Glutamatergic neuron (in vitro differentiated cells): ENCODE measurements around the gene SEC61A1. TPM values are rescaled to one million over a fixed set of nuclear protein-coding genes. Genes with fewer than 3 reads are reported as not detected.

Experiments
- DNase-seq: peaks from one replicate; pipeline ENCODE4 v3.0.0; 2022
- H3K27ac Mint-ChIP-seq: one replicate; pipeline ENCODE4 v1.8.0; 2020; ENCODE audit warnings: mild to moderate bottlenecking, mixed read lengths, inconsistent platforms; ENCODE audit not compliant: unreplicated experiment
- H3K27me3 Mint-ChIP-seq: one replicate; pipeline ENCODE4 v1.8.0; 2020; ENCODE audit warnings: mild to moderate bottlenecking, moderate library complexity, mixed read lengths, inconsistent platforms; ENCODE audit not compliant: unreplicated experiment
- H3K36me3 Mint-ChIP-seq: one replicate; pipeline ENCODE4 v1.8.0; 2020; ENCODE audit warnings: mild to moderate bottlenecking, mixed read lengths, inconsistent platforms; ENCODE audit not compliant: unreplicated experiment
- H3K4me1 Mint-ChIP-seq: one replicate; pipeline ENCODE4 v1.8.0; 2020; ENCODE audit warnings: mild to moderate bottlenecking, low read depth, mixed read lengths, inconsistent platforms; ENCODE audit not compliant: unreplicated experiment
- H3K4me3 Mint-ChIP-seq: one replicate; pipeline ENCODE4 v1.8.0; 2020; ENCODE audit warnings: mild to moderate bottlenecking, mixed read lengths, inconsistent platforms; ENCODE audit not compliant: unreplicated experiment
- H3K9me3 Mint-ChIP-seq: one replicate; pipeline ENCODE4 v1.8.0; 2020; ENCODE audit warnings: mild to moderate bottlenecking, moderate library complexity, mixed read lengths, inconsistent platforms; ENCODE audit not compliant: unreplicated experiment
- CTCF ChIP-seq: fragments of 200-600 bp; sonication (generic); IDR thresholded peaks from one replicate; pipeline ENCODE4 v1.5.0; 2021; ENCODE audit not compliant: partially characterized antibody, unreplicated experiment
- total RNA-seq: library from RNA; stranded (reverse); fragmentation: NEBNext Ultra II Directional; extraction: Animal tissue kit (Norgen Biotek cat#: 25700); gene quantifications from one replicate; pipeline ENCODE4 v1.2.1, GENCODE V29; 2021; ENCODE audit not compliant: unreplicated experiment

The SEC61A1 gene
- total RNA-seq, 1 donor from 2014 or later: 201 TPM

DNA sequence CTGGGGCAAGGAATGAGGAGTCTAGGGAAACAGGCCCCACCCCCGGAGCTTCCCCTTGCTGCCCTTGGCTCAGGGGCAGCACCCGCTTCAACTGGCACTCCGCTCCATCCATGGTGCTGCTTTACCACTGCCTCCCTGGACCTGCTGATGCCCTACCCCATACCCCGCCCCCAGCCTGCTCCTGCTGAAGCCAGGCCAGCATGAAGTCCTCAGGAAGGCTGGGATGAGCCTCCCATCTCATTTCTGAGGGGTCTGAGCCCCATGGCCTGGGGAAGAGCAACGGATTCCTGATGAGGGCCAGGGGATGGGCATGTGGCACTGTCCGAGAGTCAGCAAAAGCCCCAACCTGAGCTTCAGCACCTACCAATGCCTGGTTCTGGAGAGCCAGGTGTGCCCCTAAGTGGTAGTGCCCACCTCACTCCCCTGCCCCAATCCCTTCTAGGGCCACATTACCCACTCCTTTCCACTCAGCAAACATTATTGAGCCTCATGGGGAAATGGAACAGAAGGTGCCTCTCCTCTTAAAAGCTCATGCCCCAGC is 21.0 kb downstream of the SEC61A1 start:
- DNase-seq: no peak
- Mint-ChIP-seq H3K27me3 (peaks cover 3% of the 10 kb centered on the region), H3K4me3 (no peak overlapping the region), H3K27ac (no peak overlapping the region), H3K4me1 (peaks cover 3% of the 10 kb centered on the region), H3K9me3 (peaks cover 2% of the 10 kb centered on the region), H3K36me3 (peaks cover 4% of the 10 kb centered on the region)
- TF ChIP-seq CTCF: no peak

DNA sequence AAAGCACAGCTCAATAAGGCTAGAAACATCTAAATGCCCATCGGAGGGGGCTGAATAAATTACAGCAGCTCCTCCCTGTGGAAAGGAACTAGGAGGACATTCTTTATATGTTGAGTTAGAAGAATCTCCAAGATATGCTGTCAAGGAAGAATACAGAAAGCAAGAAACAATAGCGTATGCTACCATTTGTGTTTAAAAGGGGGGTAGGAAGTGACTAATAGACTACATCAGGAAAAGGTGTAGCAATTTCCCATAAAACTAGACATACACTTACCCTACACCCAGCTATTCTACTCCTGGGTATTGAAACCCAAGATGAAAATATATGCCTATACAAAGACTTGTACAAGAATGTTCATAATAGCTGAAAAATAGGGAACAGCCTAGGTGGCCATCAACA is 21.6 kb downstream of the SEC61A1 start:
- TF ChIP-seq CTCF: no peak
- H3K27me3 Mint-ChIP-seq: peaks cover 3% of the 10 kb centered on the region
- no peak overlapping the region for H3K27ac Mint-ChIP-seq
- no peak for DNase-seq
- peaks cover 2% of the 10 kb centered on the region for H3K9me3 Mint-ChIP-seq
- H3K36me3 Mint-ChIP-seq: no peaks in the 10 kb centered on the region
- H3K4me3 Mint-ChIP-seq: no peak overlapping the region
- peaks cover 2% of the 10 kb centered on the region for H3K4me1 Mint-ChIP-seq

DNA sequence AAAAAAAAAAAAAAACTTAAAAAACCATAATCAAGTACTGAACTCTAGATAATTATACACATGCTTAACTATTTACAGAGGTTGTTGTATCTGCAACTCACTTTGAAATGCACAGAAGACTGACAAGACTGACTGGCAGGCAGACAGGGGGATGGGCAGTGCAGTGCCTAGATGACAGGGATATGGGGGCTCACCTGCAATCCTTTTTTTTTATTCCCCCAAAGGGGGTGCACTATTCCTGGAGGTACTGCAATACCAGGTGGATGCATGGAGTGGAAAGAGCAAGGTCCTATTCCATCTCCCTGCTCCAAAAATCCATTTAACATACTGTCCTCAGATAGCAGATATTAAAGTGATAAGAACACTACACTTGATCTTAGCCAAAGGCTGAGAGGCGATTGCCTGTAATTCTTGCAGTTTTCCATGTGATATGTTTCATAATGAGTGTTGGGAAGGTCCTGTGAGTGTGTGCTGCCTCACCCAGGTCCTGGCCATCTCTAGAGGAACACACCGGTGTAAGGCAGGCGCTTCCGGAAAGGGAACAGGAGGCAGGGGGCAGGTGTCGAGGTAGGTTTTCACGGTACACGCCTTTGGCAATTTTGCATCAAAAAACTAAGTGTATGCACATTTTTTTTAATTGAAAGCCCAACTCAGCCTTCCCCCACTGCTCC is 22.7 kb downstream of the SEC61A1 start:
- no peak overlapping the region for H3K27ac Mint-ChIP-seq
- no peak for TF ChIP-seq CTCF
- peak overlapping the region; percentile 73 for H3K4me3 Mint-ChIP-seq
- DNase-seq: no peak
- H3K27me3 Mint-ChIP-seq: peaks cover 3% of the 10 kb centered on the region
- no peaks in the 10 kb centered on the region for H3K36me3 Mint-ChIP-seq
- peaks cover 2% of the 10 kb centered on the region for H3K9me3 Mint-ChIP-seq
- H3K4me1 Mint-ChIP-seq: peaks cover 2% of the 10 kb centered on the region

DNA sequence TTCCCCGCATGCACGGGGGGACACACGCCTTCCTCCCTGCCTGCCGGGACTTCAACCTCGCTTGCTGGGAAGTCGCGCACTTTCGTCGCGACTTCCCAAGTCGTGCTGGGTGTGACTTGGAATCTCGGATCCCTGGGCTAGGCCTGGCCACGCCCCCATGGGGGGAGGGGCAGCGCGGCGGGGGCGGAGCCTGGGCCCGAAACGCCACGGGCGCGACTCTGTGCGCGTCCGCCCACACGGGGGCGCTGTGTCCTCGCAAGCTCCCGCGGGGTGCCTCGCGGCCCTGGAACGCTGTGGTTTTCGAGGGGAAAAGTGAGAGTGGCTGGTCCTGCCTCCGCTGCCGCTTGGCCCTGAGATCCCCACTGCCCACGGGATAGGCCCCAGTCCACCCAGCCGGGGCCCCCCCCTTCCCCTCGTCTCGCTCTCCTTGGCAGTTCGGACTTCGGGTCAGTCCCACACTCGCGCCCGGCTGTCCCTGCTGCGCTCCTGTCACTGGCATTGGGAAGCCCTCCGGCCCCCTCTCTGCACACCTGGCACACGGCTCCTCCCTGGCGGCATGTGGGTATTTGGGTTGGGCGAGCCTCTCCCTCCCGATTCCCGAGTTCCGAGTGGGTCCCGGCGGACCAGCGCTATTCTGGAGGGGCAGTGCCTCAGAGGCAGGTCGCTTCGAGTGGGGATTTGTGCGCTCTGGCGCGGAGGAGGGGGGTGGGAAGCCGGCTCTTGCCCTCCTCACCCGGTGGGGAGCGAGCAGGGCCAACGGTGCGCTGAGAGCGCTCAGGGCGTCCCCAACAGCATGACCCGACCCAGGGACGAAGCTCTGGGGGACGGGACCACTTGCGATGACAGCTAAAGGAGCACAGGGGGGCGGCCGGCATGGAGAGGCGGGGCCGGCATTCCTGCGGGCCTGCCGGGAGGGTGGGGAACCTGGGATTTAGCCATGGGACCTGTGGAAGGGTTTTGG is 23.6 kb downstream of the SEC61A1 start:
- H3K27ac Mint-ChIP-seq: no peak overlapping the region
- H3K4me1 Mint-ChIP-seq: peaks cover 2% of the 10 kb centered on the region
- peak; percentile 99 for TF ChIP-seq CTCF
- no peaks in the 10 kb centered on the region for H3K36me3 Mint-ChIP-seq
- DNase-seq: peak; percentile 95
- H3K27me3 Mint-ChIP-seq: peaks cover 3% of the 10 kb centered on the region
- H3K4me3 Mint-ChIP-seq: peak overlapping the region; percentile 73
- H3K9me3 Mint-ChIP-seq: peaks cover 2% of the 10 kb centered on the region
